ENCODE data around the gene CD44.

- TF ChIP-seq CTCF (IDR thresholded peaks at IDR 0.05; ENCODE audit: low read depth, low read length, missing input control) (no peak), FOXA1 (IDR thresholded peaks at IDR 0.05) (no peak), REST (IDR thresholded peaks at IDR 0.05) (no peak), MAX (IDR thresholded peaks at IDR 0.05) (no peak), YY1 (IDR thresholded peaks at IDR 0.05) (no peak)
These were observed 39.9 kb downstream of the CD44 start for GRCh38 chr11:35178873-35179272.
